HCT116 (cell line): Measurements from ENCODE around the gene IGFBP7. TPM values are rescaled to one million over a fixed set of nuclear protein-coding genes. Genes with fewer than 3 reads are reported as not detected.
A peak's percentile ranks its signal among the peaks of the same experiment; 100 is the strongest.

Experiments
- ATAC-seq: fragments of 200-7000 bp; cut with Tn5 transposase; 2 replicates; pipeline ENCODE4 v1.9.1; 2020; ENCODE audit warnings: mild to moderate bottlenecking, moderate library complexity
- BruUV-seq: library from RNA; stranded (reverse); fragments of 400-500 nt; replicated peaks from 2 replicates; lab custom pipeline; 2021; lab: Mats Ljungman, UMichigan
- CTCF ChIA-PET: fragments of 300-600 bp; sonication (Branson Sonifier 250); formaldehyde crosslinking; loops from one replicate; lab custom pipeline; 2021; ENCODE audit warnings: antibody characterized with exemption; lab: Charles Lee
- POLR2A ChIA-PET: fragments of 300-600, 350-600 bp; sonication (Branson Sonifier 250); formaldehyde crosslinking; loops from one replicate; lab custom pipeline; 2021; ENCODE audit warnings: antibody characterized with exemption; lab: Charles Lee
- RAD21 ChIA-PET, 2 experiments: fragments of 300-600 bp; sonication (Branson Sonifier 250); formaldehyde crosslinking; loops; one replicate each; lab custom pipeline; 2023; ENCODE audit warnings: low total read pairs in 2 of 2; ENCODE audit not compliant: uncharacterized antibody in 2 of 2, unreplicated experiment in 2 of 2, low non-redundant PET in 1 of 2; lab: Charles Lee
- DNase-seq: peaks from one replicate; pipeline ENCODE4 v3.0.0-alpha.2; 2010; ENCODE audit warnings: low read depth, low spot score
- H2AFZ ChIP-seq: fragments of 200-600 bp; shearing (Covaris generic), sonication (generic); 2 replicates; pipeline ENCODE4 v1.6.1; 2017; ENCODE audit warnings: low read depth, mixed run types, mixed read lengths, antibody characterized with exemption, low read length; ENCODE audit not compliant: poor library complexity, severe bottlenecking
- H3K27ac ChIP-seq: 2 replicates; pipeline ENCODE4 v1.5.1; 2012; ENCODE audit warnings: low read depth, low read length
- H3K27me3 ChIP-seq: fragments of 200-600 bp; sonication (generic); 2 replicates; pipeline ENCODE4 v1.6.1; 2016; ENCODE audit warnings: mixed run types, low read length, mixed read lengths; ENCODE audit not compliant: insufficient read depth
- H3K36me3 ChIP-seq, 2 experiments: fragments of 200-500 bp in 1 of 2; fragments of 200-600 bp in 1 of 2; sonication (Bioruptor generic) in 1 of 2; sonication (generic) in 1 of 2; 2 replicates each; pipeline versions ENCODE4 v1.5.1 to v1.6.1; 2014 to 2016; ENCODE audit warnings: low read length in 2 of 2, inconsistent platforms in 1 of 2, mixed read lengths in 1 of 2, mixed run types in 1 of 2; ENCODE audit not compliant: insufficient read depth in 2 of 2, control insufficient read depth in 1 of 2
- H3K4me1 ChIP-seq, 2 experiments: fragments of 200-600 bp in 1 of 2; sonication (generic) in 1 of 2; 2 replicates each; pipeline versions ENCODE4 v1.5.1 to v1.6.1; 2012 to 2017; ENCODE audit warnings: low read length in 2 of 2, inconsistent platforms in 1 of 2, mild to moderate bottlenecking in 1 of 2, mixed read lengths in 1 of 2, mixed run types in 1 of 2, moderate library complexity in 1 of 2; ENCODE audit not compliant: insufficient read depth in 2 of 2, control insufficient read depth in 1 of 2
- H3K4me2 ChIP-seq: fragments of 200-600 bp; sonication (generic); 2 replicates; pipeline ENCODE4 v1.6.1; 2017; ENCODE audit warnings: mixed run types, low read length, mixed read lengths
- H3K4me3 ChIP-seq, 2 experiments: fragments of 200-600 bp in 1 of 2; sonication (generic) in 1 of 2; replicated peaks in 1 of 2; 2 replicates each; pipeline ENCODE4 v1.5.1; 2011 to 2016; ENCODE audit warnings: low read length in 2 of 2, control low read depth in 1 of 2, low read depth in 1 of 2, mild to moderate bottlenecking in 1 of 2, mixed read lengths in 1 of 2, mixed run types in 1 of 2
- H3K79me2 ChIP-seq: fragments of 200-600 bp; sonication (generic); 2 replicates; pipeline ENCODE4 v1.6.1; 2017; ENCODE audit warnings: mild to moderate bottlenecking, mixed run types, low read length, moderate library complexity, mixed read lengths; ENCODE audit not compliant: insufficient read depth
- H3K9ac ChIP-seq: fragments of 200-600 bp; sonication (generic); 2 replicates; pipeline ENCODE4 v1.6.1; 2016; ENCODE audit warnings: low read length, mixed read lengths
- H3K9me2 ChIP-seq: fragments of 200-600 bp; sonication (generic), shearing (Covaris generic); 2 replicates; pipeline ENCODE4 v1.6.1; 2017; ENCODE audit warnings: mixed run types, mild to moderate bottlenecking, moderate library complexity; ENCODE audit not compliant: insufficient read depth
- H3K9me3 ChIP-seq, 2 experiments: fragments of 200-500 bp in 1 of 2; fragments of 200-600 bp in 1 of 2; sonication (Bioruptor generic) in 1 of 2; sonication (generic) in 1 of 2; 2 replicates each; pipeline ENCODE4 v1.6.1; 2014 to 2017; ENCODE audit warnings: low read length in 2 of 2, mixed read lengths in 2 of 2, inconsistent platforms in 1 of 2, low read depth in 1 of 2, mild to moderate bottlenecking in 1 of 2, mixed run types in 1 of 2, moderate library complexity in 1 of 2; ENCODE audit not compliant: control insufficient read depth in 1 of 2, insufficient read depth in 1 of 2
- H4K20me1 ChIP-seq: fragments of 200-600 bp; sonication (generic), shearing (Covaris generic); 2 replicates; pipeline ENCODE4 v1.6.1; 2017; ENCODE audit warnings: mixed run types, mild to moderate bottlenecking, moderate library complexity; ENCODE audit not compliant: insufficient read depth
- ATF3 ChIP-seq: IDR thresholded peaks from 2 replicates; pipeline ENCODE4 v1.6.1; 2012
- TCF7L2 ChIP-seq: IDR thresholded peaks from 2 replicates; pipeline ENCODE4 v1.7.0; 2011; ENCODE audit warnings: borderline replicate concordance, inconsistent platforms; ENCODE audit not compliant: insufficient read depth, insufficient read length; ENCODE audit errors: extremely low read depth
- ZNF274 ChIP-seq: fragments of 200-500 bp; sonication (Bioruptor generic); IDR thresholded peaks from 2 replicates; pipeline ENCODE4 v1.6.1; 2014; ENCODE audit warnings: mild to moderate bottlenecking, low read depth, low read length, inconsistent platforms
- intact Hi-C: fragments of 100-400 bp; cut with micrococcal nuclease; formaldehyde crosslinking; loops from 2 replicates; pipeline ENCODE4 v1.10.0; 2022
- total RNA-seq: library from RNA; stranded (reverse); gene quantifications from one replicate; pipeline ENCODE4 v1.2.1, GENCODE V29; 2021; ENCODE audit not compliant: unreplicated experiment

Gene IGFBP7
- total RNA-seq, 1 experiment from 2014 or later = 0.91 TPM

DNA sequence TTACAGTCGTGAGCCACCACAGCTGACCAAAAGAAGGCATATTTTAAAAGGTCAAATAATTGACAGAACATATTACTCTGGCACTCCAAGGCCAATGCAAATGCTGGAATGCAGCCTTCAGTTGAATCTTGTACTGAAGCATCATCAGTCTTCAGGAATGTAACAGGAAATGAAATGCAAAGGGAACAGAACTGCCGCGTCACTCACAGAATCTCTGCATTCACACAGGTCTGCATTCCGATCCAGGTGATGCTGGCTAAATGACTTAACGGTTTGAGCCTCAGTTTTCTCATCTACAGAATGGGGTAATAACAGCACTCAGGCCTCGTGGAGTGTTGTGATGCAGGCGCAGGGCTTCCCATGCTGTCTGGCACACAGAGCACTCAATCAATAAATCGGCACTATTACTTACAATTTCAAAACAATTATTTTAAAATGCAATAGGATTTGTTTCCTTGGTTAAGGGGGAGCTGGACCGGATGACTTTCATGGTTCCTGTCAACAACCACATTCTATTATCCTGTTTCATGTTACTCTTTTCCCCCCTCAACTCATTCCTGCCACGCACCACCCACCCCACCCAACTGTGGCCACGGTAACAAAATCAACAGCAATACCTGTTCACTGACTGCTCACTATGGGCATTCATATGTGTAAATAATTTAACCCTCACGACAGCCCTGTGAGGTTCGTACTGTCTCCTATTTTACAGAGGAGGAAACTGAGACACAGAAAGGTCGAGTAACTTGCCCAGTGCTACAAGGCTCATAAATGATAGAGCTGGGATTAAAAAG is 32.4 kb downstream of the IGFBP7 start:
- intact Hi-C loops = no loop called here
- Histone ChIP-seq H3K9me3 (no peaks in the 10 kb centered on the region), H3K27ac (no peak overlapping the region; the same call in 1 of the 2 replicates), H2AFZ (no peak overlapping the region), H3K79me2 (no peaks in the 10 kb centered on the region), H3K4me1 (peaks cover 27 to 44% of the 10 kb centered on the region in 2 experiments), H3K36me3 (no peaks in the 10 kb centered on the region), H3K4me2 (peak overlapping the region; percentile 14; the same call in 1 of the 2 replicates), H4K20me1 (no peaks in the 10 kb centered on the region), H3K9me2 (no peaks in the 10 kb centered on the region), H3K9ac (no peak overlapping the region), H3K4me3 (no peak overlapping the region), H3K27me3 (peaks cover 20% of the 10 kb centered on the region)
- BruUV-seq = no TSS peak
- CTCF ChIA-PET = no interaction called here
- DNase-seq (no peak), ATAC-seq (no peak)
- POLR2A ChIA-PET = no interaction called here
- RAD21 ChIA-PET = no interaction called here
- TF ChIP-seq ZNF274 = no peak
- peak; percentile 44 for TF ChIP-seq TCF7L2

DNA sequence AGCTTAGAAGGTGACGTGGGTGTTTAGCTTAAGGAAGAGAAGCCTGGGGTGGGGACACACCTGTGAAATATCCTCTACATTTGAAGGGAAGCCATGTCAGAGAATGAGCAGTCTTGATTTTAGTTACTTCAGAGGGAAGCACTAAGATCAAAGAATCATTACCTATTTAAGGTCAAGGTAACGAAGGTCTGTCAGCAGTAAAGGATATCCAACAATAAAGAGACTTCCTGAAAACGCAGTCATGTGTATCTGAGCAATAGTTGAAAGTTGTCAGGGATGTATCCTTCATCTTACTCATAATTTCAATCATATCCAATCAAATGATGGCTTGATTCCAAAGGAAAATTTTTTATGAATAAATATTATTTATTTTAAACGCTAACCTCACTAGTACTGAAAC is 33.5 kb downstream of the IGFBP7 start:
- H3K9me2 ChIP-seq = no peaks in the 10 kb centered on the region
- intact Hi-C loops = no loop called here
- peaks cover 20% of the 10 kb centered on the region for H3K27me3 ChIP-seq
- ChIA-PET POLR2A (no interaction called here), RAD21 (no interaction called here), CTCF (no interaction called here)
- no peak overlapping the region for H2AFZ ChIP-seq
- H3K9me3 ChIP-seq = no peaks in the 10 kb centered on the region
- no peaks in the 10 kb centered on the region for H4K20me1 ChIP-seq
- no peaks in the 10 kb centered on the region for H3K36me3 ChIP-seq
- ATAC-seq = no peak
- no peak overlapping the region for H3K27ac ChIP-seq
- H3K9ac ChIP-seq = no peak overlapping the region
- no peak for DNase-seq
- no peak overlapping the region for H3K4me2 ChIP-seq
- H3K4me3 ChIP-seq = no peak overlapping the region
- H3K79me2 ChIP-seq = no peaks in the 10 kb centered on the region
- H3K4me1 ChIP-seq = peaks cover 21 to 38% of the 10 kb centered on the region in 2 experiments
- no peak for TF ChIP-seq ATF3
- TF ChIP-seq TCF7L2 = peak; percentile 91
- no TSS peak for BruUV-seq
